HG02938 (cell line): ENCODE results near the gene DRD1.
"Not testable (repeated sequence)": the region's sequence is repeated elsewhere in the genome, so short reads cannot be mapped to it uniquely, and the experiment has no call there.

ENCODE experiments used
- ATAC-seq: cut with Tn5 transposase; IDR thresholded peaks from one replicate; pipeline ENCODE4 v1.9.1; 2021; ENCODE audit warnings: mild to moderate bottlenecking, moderate library complexity; ENCODE audit not compliant: unreplicated experiment

Gene DRD1

GRCh38 chr5:175434800-175435199 lies 9.2 kb downstream of the DRD1 start:
- no peak for ATAC-seq

DNA sequence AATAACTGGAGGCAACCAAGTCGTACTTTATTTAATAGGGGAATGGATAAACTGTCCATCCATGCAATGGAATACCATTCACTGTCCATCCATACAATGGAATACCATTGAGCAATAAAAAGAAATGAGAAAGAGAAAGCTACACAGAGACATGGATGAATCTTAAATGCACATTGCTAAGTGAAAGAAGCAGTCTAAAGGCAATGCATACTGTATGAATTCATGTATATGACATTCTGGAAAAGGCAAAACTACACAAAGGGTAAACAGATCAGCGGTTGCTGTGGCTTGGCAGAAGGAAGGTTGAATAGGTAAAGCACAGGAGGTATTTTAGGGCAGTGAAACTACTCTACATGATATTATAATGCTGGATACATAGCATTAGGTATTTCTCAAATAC lies 16.2 kb downstream of the DRD1 start:
- no peak for ATAC-seq

DNA sequence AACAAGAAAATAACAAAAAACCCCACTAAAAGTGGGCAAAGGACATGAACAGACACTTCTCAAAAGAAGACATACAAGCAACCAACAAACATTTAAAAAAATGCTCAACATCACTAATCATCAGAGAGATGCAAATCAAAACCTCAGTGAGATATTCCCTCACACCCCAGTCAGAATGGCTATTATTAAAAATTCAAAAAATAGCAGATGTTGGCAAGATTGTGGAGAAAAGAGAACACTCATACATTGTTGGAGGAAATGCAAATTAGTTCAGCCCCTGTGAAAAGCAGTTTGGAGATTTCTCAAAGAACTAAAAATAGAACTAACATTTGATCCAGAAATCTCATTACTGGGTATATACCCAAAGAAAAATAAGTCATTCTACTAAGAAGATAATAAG lies 19.4 kb downstream of the DRD1 start:
- ATAC-seq, result not testable (repeated sequence)

DNA sequence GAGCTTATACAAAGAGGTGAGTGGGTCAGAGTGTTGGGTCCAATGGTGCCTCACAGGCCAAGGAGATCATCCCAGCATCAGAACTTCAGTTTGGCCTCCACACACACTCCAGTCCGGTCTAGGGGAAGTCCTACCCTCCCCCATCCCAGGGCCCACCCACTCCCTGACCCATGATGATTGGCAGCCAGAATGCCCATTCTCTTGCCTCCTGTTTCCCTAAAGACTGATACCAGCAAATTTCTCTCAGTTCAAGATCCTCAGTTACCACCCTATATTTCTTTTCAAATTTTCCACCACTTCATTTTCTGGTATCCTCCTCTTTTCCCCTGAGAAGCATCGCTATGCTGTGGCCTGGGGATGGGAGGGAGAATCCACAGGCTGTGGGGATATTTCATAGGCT lies 21.9 kb downstream of the DRD1 start:
- no peak for ATAC-seq

DNA sequence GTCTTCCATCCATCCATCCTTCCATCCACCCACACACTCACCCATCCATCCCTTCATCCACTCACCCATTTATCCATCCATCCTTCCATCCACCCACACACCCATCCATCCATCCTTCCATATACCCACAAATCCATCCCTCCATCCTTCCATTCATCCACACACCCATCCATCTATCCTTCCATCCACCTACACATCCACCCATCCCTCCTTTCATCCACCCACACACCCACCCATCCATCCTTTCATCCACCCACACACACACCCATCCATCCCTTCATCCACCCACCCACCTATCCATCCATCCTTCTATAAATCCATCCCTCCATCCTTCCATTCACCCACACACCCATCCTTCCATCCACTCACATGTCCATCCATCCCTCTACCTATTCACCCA lies 23.6 kb downstream of the DRD1 start:
- no peak for ATAC-seq

- ATAC-seq, result no peak
Observed at GRCh38 chr5:175418251-175418650, 25.7 kb downstream of the DRD1 start.

DNA sequence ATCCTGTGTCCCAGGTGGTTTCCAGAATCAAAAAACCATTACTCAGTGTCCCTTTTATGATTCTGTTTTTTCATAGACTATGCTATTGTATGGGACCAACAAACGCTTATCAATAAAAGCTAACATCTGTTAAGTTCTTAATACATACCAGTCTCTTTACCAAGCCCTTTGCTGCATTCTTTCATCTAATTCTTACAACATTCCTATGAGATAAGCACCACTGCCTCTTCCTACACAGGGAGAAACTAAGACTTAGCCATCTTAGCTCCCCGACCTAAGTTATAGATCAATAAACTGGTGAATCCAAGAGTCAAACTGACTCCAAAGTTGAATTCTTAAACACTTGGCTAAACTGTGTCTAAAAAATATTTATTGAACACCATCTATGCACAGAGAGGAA lies 26.6 kb downstream of the DRD1 start:
- no peak for ATAC-seq

DNA sequence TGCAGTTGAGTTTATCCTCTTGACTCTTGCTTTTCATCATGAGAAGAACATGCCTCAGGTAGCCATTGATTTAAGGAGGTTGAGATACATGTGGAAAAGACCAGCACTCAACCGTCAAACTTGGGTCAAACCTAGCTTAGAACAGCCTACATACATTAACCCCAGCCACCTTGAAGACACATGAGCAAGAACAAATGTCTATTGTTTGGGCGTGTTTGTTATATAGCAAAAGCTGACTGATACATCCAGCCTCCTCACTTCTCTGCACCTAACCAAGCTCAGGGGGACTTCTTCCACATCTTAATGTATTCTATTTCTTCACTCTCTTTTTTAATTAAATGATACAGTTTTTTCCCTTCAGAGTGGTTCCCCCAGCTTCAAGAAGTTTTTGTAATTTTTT lies 28.7 kb downstream of the DRD1 start:
- no peak for ATAC-seq

DNA sequence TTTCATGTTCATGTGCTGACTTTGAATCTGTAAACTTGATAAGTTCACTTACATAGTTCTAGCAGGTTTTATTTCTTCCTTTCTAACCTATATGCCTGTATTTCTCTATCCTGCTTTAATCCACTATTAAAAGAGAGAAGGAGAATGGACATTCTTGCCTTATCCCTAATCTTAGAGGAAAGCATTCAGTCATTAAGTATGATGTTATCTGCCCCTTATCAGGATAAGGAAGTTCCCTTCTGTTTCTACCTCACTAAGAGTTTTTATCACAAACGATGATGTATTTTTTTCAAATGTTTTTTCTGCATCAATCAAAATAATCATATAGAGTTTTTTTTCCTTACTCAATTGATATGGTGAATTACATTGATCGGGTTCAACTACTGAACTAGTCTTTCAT lies 33.1 kb downstream of the DRD1 start:
- no peak for ATAC-seq

- ATAC-seq, result no peak
Observed at GRCh38 chr5:175406300-175406699, 37.7 kb downstream of the DRD1 start.

DNA sequence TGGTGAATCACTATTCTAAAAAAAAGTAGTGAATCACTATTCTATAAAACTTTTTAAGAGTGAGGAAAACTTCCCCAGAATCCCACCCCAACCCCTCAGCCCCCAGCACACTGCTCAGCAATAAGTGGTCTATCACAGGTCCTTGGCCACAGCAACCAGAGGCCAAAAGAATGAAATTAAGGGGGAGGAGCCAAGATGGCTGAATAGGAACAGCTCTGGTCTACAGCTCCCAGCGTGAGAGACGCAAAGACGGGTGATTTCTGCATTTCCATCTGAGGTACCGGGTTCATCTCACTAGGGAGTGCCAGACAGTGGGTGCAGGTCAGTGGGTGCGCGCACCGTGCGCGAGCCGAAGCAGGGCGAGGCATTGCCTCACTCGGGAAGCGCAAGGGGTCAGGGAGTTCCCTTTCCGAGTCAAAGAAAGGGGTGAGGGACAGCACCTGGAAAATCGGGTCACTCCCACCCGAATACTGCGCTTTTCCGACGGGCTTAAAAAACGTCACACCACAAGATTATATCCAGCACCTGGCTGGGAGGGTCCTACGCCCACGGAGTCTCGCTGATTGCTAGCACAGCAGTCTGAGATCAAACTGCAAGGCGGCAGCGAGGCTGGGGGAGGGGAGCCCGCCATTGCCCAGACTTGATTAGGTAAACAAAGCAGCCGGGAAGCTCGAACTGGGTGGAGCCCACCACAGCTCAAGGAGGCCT lies 46.2 kb downstream of the DRD1 start:
- ATAC-seq, result not testable (repeated sequence)

GRCh38 chr5:175395430-175395829 lies 48.6 kb downstream of the DRD1 start:
- not testable (repeated sequence) for ATAC-seq

DNA sequence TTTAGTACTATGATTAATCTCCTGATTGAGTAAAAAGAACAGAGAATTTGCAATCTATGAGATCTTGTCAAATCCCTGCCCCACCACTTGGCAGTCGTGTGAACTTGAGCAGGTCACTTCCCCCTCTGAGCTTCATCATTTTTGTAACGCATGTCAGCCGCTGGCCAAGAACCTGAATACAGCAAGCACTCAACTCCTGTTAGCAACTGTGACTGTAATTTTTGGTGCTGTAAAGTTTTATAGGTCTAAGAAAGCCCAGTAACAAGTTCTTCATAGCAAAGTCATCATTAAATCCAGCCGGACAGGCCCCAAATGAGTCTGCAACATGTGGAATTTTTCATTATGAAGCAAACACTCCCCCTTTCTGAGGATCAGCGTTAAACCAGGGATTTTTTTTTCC lies 49.4 kb downstream of the DRD1 start:
- ATAC-seq, result no peak

GRCh38 chr5:175393897-175394296 lies 50.1 kb downstream of the DRD1 start:
- no peak for ATAC-seq

- no peak for ATAC-seq
Observed at GRCh38 chr5:175392236-175392635, 51.7 kb downstream of the DRD1 start.

- no peak for ATAC-seq
Observed at GRCh38 chr5:175390352-175391083, 53.5 kb downstream of the DRD1 start.
